Lung (tissue), 12 donors: Measurements from ENCODE around the gene GYG1. TPM values are rescaled to one million over a fixed set of nuclear protein-coding genes. Genes with fewer than 3 reads are reported as not detected.
A peak's percentile ranks its signal among the peaks of the same experiment; 100 is the strongest.

Experiments
- ATAC-seq: fragments of 200-7000 bp; cut with Tn5 transposase; one replicate; pipeline ENCODE4 v1.9.1; 2020; ENCODE audit warnings: moderate number of reproducible peaks; ENCODE audit not compliant: insufficient read depth, low FRiP score
- DNase-seq, 3 donors: peaks; one replicate each; pipeline ENCODE4 v3.0.0-alpha.2; 2013 to 2017
- H3K27ac ChIP-seq, 2 donors: one replicate each; pipeline ENCODE4 v1.5.1; 2013; ENCODE audit warnings: mild to moderate bottlenecking in 2 of 2, moderate library complexity in 2 of 2, control low read depth in 1 of 2, inconsistent platforms in 1 of 2, low read depth in 1 of 2, low read length in 1 of 2
- H3K27me3 ChIP-seq, 3 donors: one replicate each; pipeline ENCODE4 v1.5.1; 2013; ENCODE audit warnings: low read length in 2 of 3; ENCODE audit not compliant: control insufficient read depth in 3 of 3, insufficient read depth in 3 of 3
- H3K36me3 ChIP-seq, 4 donors: one replicate each; pipeline ENCODE4 v1.5.1; 2013; ENCODE audit warnings: low read length in 4 of 4, mild to moderate bottlenecking in 1 of 4, moderate library complexity in 1 of 4; ENCODE audit not compliant: control insufficient read depth in 4 of 4, insufficient read depth in 4 of 4
- H3K4me1 ChIP-seq, 5 donors: one replicate each; pipeline ENCODE4 v1.5.1; 2013; ENCODE audit warnings: low read length in 5 of 5, mild to moderate bottlenecking in 2 of 5, moderate library complexity in 1 of 5; ENCODE audit not compliant: control insufficient read depth in 5 of 5, insufficient read depth in 5 of 5
- H3K4me3 ChIP-seq: one replicate; pipeline ENCODE4 v1.5.1; 2013; ENCODE audit warnings: mild to moderate bottlenecking, control low read depth, moderate library complexity
- H3K9ac ChIP-seq, 2 donors: one replicate each; pipeline ENCODE4 v1.5.1; 2013; ENCODE audit warnings: low read length in 2 of 2, control low read depth in 1 of 2; ENCODE audit not compliant: insufficient read depth in 1 of 2
- H3K9me3 ChIP-seq, 4 donors: one replicate each; pipeline ENCODE4 v1.5.1; 2013; ENCODE audit warnings: low read length in 3 of 4, mild to moderate bottlenecking in 1 of 4, moderate library complexity in 1 of 4; ENCODE audit not compliant: control insufficient read depth in 4 of 4, insufficient read depth in 3 of 4
- CTCF ChIP-seq: IDR thresholded peaks from 2 replicates; pipeline ENCODE4 v1.5.1; 2012; ENCODE audit warnings: mild to moderate bottlenecking; ENCODE audit errors: control extremely low read depth, extremely low read depth
- WGBS, 2 donors: extraction: QIAGEN DNeasy Blood & Tissue Kit; methylation state at CpG; one replicate each; pipeline ENCODE4 v1.1.7; 2013; 5-methylcytosine and 5-hydroxymethylcytosine counted together
- polyA plus RNA-seq, 2 donors: library from polyadenylated mRNA; stranded (reverse); fragments of 200-250 nt; gene quantifications; one replicate each; pipeline ENCODE4 v1.2.1, GENCODE V29; 2013
- total RNA-seq, 2 donors: library from RNA; depleted of rRNA in 1 of 2; stranded (reverse); fragments of >200 nt in 1 of 2; gene quantifications; one replicate each; pipeline ENCODE4 v1.2.1, GENCODE V29; 2014 to 2021
- donor health status: control.
- donor health status: control.
- donor health status: Bipolar disorder and iron deficiency.
- donor health status: healthy.
- donor health status: DM: yes; HTN: yes; CAD: no.

The GYG1 gene
- total and polyA plus RNA-seq, 4 donors, result 23.2 to 115 (median 60.2) TPM

DNA sequence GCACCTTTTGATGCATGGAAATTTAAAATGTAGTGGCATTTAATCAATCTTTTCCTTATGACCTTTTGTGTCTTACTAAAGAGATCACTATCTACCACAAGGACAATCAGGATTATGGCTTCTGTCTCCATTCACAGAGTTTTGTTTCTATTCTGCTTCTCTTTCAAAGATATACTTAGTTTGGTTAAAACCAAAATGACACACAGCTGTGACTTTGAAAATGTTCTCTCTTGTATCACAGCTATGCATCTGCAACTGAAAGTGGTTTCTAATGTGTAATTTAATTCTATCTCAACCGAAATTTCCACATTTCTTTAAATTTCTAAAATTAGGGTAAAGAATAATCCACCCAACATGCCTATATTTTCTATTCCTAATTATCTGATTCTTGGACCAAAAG is 67.3 kb downstream of the GYG1 start:
- ATAC-seq (no peak), DNase-seq (no peak)
- Histone ChIP-seq H3K36me3 (peaks cover 0 to 22% (median 12%) of the 10 kb centered on the region in 4 donors), H3K9ac (no peak overlapping the region), H3K27ac (no peak overlapping the region), H3K4me3 (no peak overlapping the region), H3K9me3 (no peaks in the 10 kb centered on the region), H3K27me3 (no peaks in the 10 kb centered on the region), H3K4me1 (peaks cover 0 to 3% (median 0%) of the 10 kb centered on the region in 5 donors)
- no peak for TF ChIP-seq CTCF
- WGBS, 2 donors, result 92 to 95% methylated on average over 1 of the region's 1 CpG

- Histone ChIP-seq H3K27ac (no peak overlapping the region), H3K36me3 (peaks cover 3 to 15% (median 6%) of the 10 kb centered on the region in 4 donors), H3K9me3 (no peaks in the 10 kb centered on the region), H3K9ac (no peak overlapping the region), H3K4me3 (no peak overlapping the region), H3K4me1 (peaks cover 0 to 3% (median 0%) of the 10 kb centered on the region in 5 donors), H3K27me3 (no peaks in the 10 kb centered on the region)
- 89 to 100% methylated on average over 2 of the region's 2 CpGs for WGBS, 2 donors
- ATAC-seq, result no peak
- peak in 2 of 3 donors; percentile 26 to 51 for DNase-seq
- no peak for TF ChIP-seq CTCF
These were observed 70.4 kb downstream of the GYG1 start for GRCh38 chr3:149061776-149062175.

GRCh38 chr3:149067883-149068282 is 76.5 kb downstream of the GYG1 start:
- ATAC-seq (no peak), DNase-seq (no peak)
- H3K4me1 ChIP-seq, result no peaks in the 10 kb centered on the region
- WGBS, 2 donors, result 73 to 82% methylated on average over 8 of the region's 8 CpGs
- H3K27me3 ChIP-seq, result no peaks in the 10 kb centered on the region
- no peak for TF ChIP-seq CTCF
- H3K9me3 ChIP-seq, result no peaks in the 10 kb centered on the region
- no peak overlapping the region for H3K27ac ChIP-seq
- H3K4me3 ChIP-seq, result no peak overlapping the region
- H3K9ac ChIP-seq, result no peak overlapping the region
- H3K36me3 ChIP-seq, result peaks cover 2 to 35% (median 11%) of the 10 kb centered on the region in 4 donors

Other genes starting within 250 kb of the GYG1 start
- gene CPB1, start 163.7 kb upstream of the GYG1 start, total RNA-seq, result 1 to 10 TPM in 1 of 2 donors, under 1 TPM in 1; 0.88 to 9.3 TPM
- 1 to 10 TPM in 1 of 2 donors, under 1 TPM in 1; 0.86 to 1.1 TPM for gene CPB1, start 163.7 kb upstream of the GYG1 start, polyA plus RNA-seq
- 10 to 100 TPM in 1 of 2 donors, 1 to 10 TPM in 1; 2.4 to 37.4 TPM for gene CPA3, start 126.2 kb upstream of the GYG1 start, total RNA-seq
- gene CPA3, start 126.2 kb upstream of the GYG1 start, polyA plus RNA-seq, result 1 to 10 TPM; 2.2 to 2.6 TPM
- gene HLTF, start 95.0 kb downstream of the GYG1 start, total RNA-seq, result 10 to 100 TPM; 19.4 to 54.7 TPM
- 1 to 10 TPM; 3.6 to 5.8 TPM for gene HLTF, start 95.0 kb downstream of the GYG1 start, polyA plus RNA-seq
- 10 to 100 TPM; 18.8 to 43.7 TPM for gene HPS3, start 138.1 kb downstream of the GYG1 start, total RNA-seq
- 10 to 100 TPM in 1 of 2 donors, 1 to 10 TPM in 1; 9.3 to 13.1 TPM for gene HPS3, start 138.1 kb downstream of the GYG1 start, polyA plus RNA-seq
- 100 to 1,000 TPM in 1 of 2 donors, 10 to 100 TPM in 1; 89.8 to 143 TPM for gene CP, start 230.3 kb downstream of the GYG1 start, total RNA-seq
- 10 to 100 TPM; 16.4 to 47.2 TPM for gene CP, start 230.3 kb downstream of the GYG1 start, polyA plus RNA-seq